ENCODE results near the gene ANKRD13C.
"Not testable (repeated sequence)": the region's sequence is repeated elsewhere in the genome, so short reads cannot be mapped to it uniquely, and the experiment has no call there.

The ANKRD13C gene

GRCh38 chr1:70358921-70359564 lies 4.5 kb upstream of the ANKRD13C start:
- FAIRE-seq, result no peak

- no peak for FAIRE-seq
Measured at GRCh38 chr1:70355920-70356319, 1.4 kb upstream of the ANKRD13C start.

DNA sequence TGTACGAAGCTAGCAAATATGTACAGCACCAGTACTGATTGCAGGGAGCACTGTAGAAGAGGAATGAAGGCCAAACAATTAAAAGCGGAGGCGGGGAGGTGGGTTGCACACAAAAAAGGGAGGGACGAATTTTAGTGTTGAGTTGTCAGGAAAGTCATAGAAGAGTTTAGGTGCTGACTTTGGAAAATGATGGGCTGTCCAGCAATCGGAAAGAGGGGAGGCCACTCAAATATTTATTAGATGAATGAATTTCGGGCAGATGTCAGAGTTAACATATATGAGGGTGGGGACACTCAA lies 537 bp upstream of the ANKRD13C start:
- FAIRE-seq, result no peak

GRCh38 chr1:70353601-70354331 lies 756 bp downstream of the ANKRD13C start:
- no peak for FAIRE-seq

DNA sequence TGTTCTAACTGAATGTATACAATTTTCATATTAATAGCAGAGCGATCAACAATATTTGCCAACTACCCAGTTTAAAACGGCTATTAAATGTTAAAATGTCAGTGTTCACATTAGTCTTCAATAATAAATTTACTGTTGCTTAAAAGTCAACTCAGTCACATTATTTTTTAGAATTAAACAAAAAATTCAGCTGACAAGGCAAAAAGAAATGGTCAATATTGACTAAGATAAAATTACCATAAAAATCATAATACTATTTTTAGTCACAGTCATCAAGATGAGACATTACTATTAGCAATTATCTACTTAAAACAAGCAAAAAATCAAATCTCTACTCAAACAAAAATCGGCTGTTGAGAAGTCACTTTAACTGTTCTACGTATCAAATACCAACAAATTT lies 1.5 kb downstream of the ANKRD13C start:
- FAIRE-seq, result no peak

- FAIRE-seq, result not testable (repeated sequence)
Measured at GRCh38 chr1:70349799-70350198, 4.7 kb downstream of the ANKRD13C start.

- no peak for FAIRE-seq
Measured at GRCh38 chr1:70348399-70349165, 5.9 kb downstream of the ANKRD13C start.

- FAIRE-seq, result not testable (repeated sequence)
Measured at GRCh38 chr1:70339644-70340043, 14.9 kb downstream of the ANKRD13C start.

DNA sequence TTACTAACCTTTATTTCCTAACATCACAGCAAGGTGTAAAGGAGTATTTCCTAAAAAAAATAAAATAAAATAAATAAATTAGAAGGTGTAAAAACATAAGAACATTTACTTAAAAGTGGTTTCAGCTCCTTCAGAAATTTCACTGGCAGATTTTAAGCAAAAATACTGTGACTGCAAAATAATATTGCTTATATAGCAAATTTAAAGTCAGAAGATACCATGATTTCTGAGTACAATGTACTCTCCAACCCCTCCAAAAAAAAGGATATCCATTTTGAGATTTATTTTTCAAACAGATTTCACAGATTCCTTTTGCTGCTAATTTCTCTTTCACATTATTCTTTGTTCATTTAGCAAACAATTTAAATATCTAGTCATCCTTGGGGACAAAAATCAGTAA lies 18.5 kb downstream of the ANKRD13C start:
- no peak for FAIRE-seq

- FAIRE-seq, result no peak
Measured at GRCh38 chr1:70334436-70334835, 20.1 kb downstream of the ANKRD13C start.

DNA sequence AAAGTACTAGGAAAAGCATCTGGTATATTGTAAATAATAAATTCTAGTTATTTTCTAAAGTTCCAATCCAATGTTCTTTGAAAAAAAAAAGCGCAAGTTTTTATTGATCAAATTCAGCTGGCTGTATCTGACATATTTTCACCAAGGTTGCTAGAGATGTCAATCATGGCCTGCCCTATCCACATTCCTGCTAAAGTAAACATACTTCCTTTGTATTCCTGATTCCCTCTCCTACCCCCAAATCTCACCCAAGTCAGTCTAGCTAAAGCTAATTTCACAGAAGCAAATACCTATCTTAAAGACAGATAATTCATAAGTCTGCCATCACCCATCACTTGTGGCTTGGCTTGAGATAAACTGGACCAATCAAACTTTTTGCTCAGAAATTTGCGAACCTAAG lies 21.3 kb downstream of the ANKRD13C start:
- no peak for FAIRE-seq

DNA sequence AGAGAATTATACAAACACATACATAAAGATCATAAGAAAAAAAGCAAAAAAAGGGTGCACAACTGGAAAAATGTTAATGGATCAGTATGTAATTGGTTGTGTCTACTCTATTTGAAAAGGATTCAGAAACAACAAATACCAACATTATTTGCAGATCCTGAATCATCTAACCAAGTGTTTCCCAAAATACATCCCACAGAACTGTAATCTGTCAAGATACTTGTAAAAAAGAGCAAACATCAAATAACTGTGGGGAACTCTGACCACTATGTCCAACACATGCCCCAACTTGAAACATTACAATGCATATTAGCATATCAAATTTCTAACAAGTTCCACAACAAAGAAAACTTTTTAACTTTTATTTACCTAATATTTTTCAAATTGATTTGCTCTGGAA lies 22.6 kb downstream of the ANKRD13C start:
- no peak for FAIRE-seq

GRCh38 chr1:70327306-70328076 lies 27.0 kb downstream of the ANKRD13C start:
- no peak for FAIRE-seq

- FAIRE-seq, result no peak
Measured at GRCh38 chr1:70324683-70325082, 29.8 kb downstream of the ANKRD13C start.

DNA sequence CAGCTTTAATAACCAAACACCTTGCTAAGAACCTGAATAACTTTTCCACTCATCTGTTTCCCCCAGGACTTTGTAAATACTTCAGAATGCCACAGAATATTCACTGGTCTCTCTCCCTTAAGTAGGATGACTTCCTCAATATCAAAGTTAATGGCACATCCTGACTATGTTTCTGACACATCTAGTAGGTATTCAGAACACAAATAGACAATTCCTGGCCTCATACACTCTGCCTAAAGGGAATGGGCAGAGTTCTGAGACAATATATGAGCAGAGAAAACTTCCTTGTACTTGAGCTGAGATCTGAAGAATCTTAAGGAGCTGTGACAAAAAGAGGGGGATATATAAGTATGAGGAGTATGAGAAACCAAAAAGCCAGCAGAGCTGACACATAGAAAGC lies 34.8 kb downstream of the ANKRD13C start:
- no peak for FAIRE-seq

- FAIRE-seq, result no peak
Measured at GRCh38 chr1:70318191-70318590, 36.3 kb downstream of the ANKRD13C start.

- peak; percentile 36 for FAIRE-seq
Measured at GRCh38 chr1:70317087-70317486, 37.4 kb downstream of the ANKRD13C start.

GRCh38 chr1:70315782-70316181 lies 38.7 kb downstream of the ANKRD13C start:
- no peak for FAIRE-seq

DNA sequence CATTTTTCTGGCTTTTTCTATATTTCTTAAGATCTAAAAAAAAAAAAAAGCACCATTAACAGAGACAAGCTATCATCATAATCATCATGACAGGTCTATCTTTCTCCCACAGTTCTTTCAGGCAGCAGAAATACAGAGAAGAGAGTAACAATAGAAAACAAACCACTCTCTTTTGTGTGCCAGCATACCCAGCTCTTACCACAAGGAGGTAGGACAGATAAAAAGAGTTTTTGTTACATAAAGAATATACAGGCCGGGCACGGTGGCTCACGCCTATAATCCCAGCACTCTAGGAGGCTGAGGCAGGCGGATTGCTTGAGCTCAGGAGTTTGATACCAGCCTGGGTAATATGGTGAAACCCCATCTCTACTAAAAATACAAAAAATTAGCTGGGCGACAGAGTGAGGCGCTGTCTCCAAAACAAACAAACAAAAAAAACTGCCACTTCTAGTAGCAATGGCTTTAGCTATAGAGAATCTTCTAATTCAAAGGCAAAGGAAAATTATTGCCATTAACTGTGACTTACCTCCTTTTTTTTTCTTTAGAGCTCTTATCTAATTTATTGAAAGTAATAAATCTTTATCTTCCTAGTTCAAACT lies 39.7 kb downstream of the ANKRD13C start:
- FAIRE-seq, result peak; percentile 21

- FAIRE-seq, result no peak
Measured at GRCh38 chr1:70311369-70311768, 43.2 kb downstream of the ANKRD13C start.

DNA sequence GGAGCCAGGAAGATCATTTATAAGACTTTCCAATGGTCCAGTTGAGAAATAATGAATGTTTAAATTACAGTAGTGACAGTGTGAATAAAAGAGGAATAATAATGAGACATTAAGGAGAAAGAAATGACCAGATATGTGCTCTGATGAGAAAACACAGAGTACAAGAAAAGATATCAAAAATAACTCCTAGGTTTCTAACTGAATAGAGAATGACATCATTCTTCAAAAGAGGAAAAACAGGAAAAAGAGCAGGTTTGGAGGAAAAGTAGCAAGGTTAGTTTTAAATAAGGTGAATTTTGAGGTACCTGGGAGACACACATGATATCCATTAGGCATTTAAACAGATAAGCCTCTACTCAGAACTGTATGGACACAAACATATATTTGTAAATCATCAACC lies 55.0 kb downstream of the ANKRD13C start:
- FAIRE-seq, result no peak

- FAIRE-seq, result no peak
Measured at GRCh38 chr1:70295749-70296148, 58.8 kb downstream of the ANKRD13C start.

Data from islet of Langerhans (tissue), 1 donor.